Kidney tubule cell (primary cell): Measurements from ENCODE around the gene PKMYT1.

ENCODE experiments used
- DNase-seq: peaks from one replicate; pipeline ENCODE4 v3.0.0-alpha.2; 2018; ENCODE audit warnings: low spot score

Gene PKMYT1

DNA sequence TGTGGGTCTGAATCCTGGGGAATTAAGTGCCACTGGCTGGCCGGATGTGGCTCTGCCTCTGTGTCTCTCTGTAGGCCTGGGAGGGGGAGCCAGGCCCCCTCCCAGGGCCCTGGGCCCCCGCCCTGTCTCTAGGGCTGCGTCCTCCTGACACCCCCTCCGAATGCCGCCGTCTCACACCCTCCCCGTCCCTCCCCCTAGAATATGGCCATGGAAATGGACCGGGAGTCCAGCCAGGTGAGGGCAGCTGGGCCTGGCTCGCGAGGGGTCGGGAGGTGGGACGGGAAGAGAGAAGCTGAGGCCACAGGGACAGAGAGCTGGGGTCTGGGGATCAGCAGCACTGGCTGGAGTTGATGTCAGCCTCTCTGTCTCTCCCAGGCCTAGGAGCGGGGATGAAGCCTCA is 16.1 kb upstream of the PKMYT1 start:
- no peak for DNase-seq

DNA sequence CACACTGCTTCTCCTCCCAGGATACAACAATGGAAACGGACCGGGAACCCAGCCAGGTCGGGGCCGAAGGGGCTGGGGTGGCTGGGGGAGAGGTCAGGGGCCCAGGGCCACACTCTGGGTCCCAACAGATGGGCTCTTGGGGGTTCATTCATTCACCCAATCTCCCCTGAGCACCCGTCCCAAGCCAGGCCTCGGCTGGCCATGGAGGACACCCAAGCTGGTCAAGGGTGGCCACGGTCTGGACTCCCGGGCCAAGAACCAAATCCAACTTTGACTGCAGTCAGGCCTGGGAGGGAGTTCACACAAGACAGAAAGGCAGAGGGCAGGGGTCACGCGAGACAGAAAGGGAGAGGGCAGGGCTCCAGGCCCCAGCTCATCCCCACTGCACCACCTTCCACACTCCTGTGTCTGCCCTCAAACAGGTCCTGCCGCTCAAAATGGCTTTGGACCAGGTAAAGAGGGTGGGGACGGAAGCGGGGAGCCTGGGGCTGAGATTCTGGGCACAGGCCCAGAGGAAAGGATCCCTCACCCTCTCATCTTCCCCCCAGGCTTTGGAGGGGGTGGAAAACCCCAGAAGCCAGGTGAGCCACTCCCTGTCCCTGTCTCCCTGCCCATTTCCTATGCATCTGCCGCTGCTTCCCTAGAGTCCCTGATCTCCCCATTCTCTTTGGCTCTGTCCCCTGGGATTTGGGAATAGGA is 12.3 kb upstream of the PKMYT1 start:
- no peak for DNase-seq

DNA sequence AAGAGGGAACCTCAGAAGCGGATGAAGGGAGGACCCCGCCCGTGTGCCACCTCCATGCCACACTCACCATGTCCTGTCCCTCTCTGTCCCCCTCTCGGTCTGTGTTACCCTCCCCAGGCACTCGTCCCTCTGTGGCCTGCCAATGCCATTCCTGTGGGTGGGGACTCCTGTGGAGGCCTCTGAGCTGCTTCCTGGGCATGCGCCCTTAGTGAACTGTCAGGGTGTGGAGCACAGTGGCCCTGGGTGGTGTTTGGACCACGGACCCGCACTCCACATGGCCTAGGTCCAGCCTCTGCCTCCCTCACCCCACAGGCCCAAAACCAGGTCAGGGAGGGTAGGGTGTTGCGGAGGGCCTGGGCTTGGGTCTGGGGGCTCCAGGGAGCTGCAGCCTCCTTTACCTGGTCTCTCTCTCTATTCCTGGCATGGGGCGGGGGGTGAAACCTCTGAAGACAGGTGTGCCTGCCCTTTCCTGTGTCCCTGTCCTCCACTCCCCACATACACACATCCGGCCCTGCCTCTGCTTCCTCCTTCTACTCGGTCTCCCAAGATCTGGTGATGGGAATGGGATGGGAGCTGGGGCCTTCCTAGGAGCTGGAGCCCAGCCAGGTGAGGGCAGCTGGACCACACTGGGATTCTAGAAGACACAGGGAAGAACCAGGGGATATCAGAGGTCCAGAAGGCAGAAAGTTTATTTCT is 11.5 kb upstream of the PKMYT1 start:
- DNase-seq: no peak

GRCh38 chr16:2990891-2991290 is 10.6 kb upstream of the PKMYT1 start:
- no peak for DNase-seq

DNA sequence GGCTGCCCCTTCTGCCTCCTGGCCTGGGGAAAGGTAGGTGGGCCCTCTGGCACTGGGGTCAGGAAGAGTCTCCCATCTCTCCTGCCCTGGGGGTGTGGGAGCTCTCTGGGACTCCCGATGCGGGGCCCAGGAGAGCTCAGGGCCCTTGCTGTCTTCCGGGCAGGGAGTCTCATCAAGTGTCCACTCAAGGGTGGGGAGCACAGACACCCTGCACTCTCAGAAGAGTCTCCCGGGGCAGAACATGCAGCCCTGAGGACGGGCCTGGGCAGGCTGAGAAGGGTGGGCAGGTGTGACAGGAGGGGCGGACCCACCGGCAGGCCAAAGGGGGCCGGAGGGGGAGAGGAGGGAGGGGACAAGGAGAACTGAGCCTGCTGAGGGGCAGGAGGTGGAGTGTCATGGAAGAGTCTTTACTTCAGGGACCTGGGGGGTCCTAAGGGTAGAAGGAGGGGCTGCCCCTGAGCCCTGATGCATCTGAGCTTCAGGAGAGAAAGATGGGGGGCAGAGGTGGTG is 8.4 kb upstream of the PKMYT1 start:
- no peak for DNase-seq

- DNase-seq: no peak
Measured at GRCh38 chr16:2987833-2988232, 7.6 kb upstream of the PKMYT1 start.

DNA sequence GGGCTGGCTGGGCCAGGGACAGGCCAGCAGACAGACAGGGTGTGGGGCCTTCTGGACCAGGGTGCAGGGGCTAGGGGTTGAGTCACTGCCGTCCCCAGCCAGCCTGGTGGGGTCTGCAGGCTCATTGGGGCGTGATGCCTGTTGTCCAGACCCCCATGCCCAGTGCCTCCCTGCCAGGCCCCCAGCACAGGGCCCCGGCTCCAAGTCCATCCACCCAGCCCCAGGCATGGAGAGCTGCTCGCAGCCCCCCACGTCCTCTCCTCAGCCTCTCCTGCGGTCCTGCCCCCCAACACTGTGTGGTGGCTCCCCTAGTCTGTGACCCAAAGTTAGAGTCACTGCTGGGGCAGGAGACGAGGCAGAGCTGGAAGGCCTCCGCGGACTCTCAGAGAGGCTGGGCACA is 7.0 kb upstream of the PKMYT1 start:
- no peak for DNase-seq

DNA sequence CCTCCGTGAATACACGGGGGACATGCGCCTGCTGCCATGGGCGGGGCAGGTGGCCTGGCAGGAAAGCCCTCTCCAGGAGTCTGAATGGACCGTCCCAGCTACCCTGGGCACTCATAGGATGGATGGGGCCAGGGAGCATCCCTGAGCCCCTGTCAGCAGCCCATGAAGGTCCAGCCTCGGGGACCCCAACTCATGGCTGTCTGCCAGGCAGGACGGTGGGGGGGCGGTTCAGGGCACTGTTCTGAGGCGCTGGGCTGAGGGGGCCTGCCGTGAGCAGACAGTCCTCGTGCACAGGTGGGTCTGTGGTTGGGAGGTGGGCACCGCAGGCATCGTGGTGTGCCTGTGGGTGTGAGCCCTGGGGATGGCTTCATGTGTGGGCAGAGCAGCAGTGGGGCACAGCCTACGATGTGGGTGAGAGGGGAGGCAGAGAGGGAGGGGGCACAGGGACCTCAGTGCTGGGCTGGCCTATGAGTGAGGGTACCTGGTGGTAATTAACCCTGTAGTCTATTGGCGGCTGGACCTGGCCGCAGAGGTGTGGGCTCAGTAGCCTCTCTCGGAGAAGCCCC is 6.5 kb upstream of the PKMYT1 start:
- DNase-seq: no peak

GRCh38 chr16:2985893-2986355 is 5.7 kb upstream of the PKMYT1 start:
- DNase-seq: no peak

- DNase-seq: no peak
Measured at GRCh38 chr16:2985462-2985861, 5.2 kb upstream of the PKMYT1 start.

GRCh38 chr16:2983706-2984136 is 3.5 kb upstream of the PKMYT1 start:
- DNase-seq: peak; percentile 89

DNA sequence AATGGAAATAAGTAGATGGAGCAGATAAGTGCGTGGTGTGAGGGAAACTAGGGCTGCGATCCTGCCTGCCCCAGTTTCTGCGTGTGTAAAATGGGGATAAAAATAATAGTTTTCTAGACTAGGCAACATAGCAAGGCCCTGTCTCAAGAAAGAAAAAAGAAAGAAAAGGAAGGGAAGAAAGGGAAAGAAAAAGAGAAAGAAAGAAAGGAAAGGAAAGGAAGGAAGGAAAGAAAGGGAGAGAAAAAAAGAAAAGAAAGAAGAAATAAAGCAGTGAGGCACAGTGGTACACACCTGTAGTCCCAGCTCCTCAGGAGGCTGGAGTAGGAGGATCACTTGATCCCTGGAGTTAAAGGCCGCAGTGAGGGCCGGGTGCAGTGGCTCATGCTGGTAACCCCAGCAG is 2.2 kb upstream of the PKMYT1 start:
- no peak for DNase-seq

DNA sequence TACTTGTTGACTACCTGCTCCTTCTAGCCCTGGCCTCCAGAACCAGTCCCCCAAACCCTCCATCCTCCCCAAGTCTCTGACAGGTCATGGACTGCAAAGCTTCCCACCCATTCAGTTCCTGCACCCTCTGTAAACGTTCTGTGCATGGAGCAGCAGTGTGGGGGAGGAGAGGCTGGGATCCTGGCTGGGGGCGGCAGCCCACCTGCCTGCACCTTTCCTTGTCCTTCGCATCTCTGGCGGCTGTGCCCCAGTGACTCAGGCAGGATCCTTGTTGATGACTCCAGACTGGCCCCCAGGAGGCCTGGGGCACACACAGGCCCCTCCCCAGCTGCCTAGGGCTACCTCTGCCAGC is 1.6 kb upstream of the PKMYT1 start:
- DNase-seq: no peak

GRCh38 chr16:2981177-2981898 is 1.1 kb upstream of the PKMYT1 start:
- DNase-seq: no peak

GRCh38 chr16:2979669-2980226 is 498 bp downstream of the PKMYT1 start:
- peak; percentile 29 for DNase-seq

DNA sequence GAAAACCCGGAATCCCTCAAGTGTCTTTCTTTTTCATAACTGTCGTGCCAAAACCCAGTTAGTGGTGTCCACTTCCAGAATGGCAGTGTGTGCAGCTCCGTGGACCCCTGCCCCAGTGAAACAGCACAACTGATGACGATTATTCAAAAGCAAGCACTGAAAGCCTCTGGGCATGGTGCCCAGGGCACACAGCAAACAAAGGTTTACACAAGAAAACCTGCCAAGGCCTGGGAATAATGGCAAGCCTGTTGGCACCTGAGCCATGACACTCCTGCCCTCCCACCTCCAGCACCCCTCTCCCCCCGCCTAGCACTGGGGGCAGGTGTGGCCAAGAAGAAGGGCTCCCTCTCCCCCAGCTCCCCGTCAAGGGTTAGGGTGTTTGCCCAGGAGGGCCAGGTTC is 2.8 kb downstream of the PKMYT1 start:
- DNase-seq: no peak

DNA sequence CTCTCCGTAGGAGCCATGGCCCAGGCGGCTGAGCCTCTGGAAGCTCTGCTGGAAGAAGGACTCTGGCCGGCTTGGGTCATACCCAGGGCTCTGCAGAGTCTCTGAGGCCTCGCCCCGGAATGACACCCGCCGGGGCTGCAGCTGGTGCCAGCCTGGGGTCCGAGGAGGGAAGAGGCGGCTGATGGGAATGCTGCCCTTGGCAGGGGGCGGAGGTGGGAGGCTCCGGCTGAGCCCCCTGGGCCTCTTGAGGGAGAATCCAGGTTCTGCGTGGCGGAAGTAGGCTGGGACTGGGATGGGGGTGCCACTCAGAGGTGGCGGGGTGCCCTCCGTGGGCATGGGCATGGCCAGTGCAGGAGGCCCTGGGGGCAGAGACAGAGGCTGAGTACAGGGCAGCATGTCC is 3.6 kb downstream of the PKMYT1 start:
- DNase-seq: no peak

DNA sequence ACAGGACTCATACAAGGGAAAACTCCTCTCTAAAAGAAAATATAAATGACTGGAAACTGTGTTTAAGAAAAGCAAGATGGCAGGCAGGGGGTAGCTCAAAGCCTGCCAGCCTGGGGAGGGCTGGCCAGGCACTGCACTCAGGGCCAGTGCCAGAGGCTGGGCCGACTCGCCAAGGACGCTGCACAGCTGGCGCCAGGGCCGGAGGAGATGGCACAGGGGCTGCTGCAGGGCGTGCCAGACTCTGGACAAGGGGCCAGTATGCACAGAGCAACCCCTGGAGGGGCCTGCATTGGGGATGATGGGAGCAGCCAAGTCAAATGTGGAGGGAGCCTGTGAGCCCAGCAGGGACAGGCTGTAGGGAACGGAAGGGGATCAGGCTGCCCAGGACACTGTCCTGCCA is 4.0 kb downstream of the PKMYT1 start:
- no peak for DNase-seq

DNA sequence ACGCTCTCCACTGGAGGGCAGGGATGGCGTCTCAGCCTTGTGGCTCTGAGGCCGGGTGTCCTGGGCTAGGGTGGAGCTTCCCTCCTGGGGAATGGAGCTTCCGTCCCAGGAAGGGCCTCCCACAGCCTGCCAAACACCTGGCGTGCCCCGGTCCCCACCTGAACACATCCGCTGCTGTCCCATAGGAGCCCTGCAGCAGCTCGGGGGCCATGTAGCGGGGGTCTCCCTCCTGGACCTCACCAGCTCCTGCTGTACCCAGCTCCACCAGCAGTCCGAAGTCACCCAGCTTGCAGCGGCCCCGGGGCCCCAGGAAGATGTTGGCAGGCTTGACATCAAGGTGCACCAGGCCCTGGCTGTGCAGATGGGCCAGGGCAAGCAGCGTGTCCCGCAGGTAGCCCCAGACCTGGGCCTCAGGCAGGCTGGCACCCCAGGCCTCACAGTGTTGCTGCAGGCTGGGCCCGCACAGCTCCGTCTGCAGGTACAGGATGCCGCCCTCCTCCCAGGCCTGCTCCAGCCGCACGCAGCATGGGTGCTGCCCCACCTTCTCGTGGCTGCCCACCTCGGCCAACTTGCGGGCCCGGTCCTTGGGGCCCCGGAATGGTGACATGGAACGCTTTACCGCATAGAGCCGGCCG is 5.0 kb downstream of the PKMYT1 start:
- DNase-seq: no peak

GRCh38 chr16:2974319-2975056 is 5.8 kb downstream of the PKMYT1 start:
- DNase-seq: no peak
